Peyer's patch (tissue), 4 donors: ENCODE results near the gene ABCD2. TPM values are rescaled to one million over a fixed set of nuclear protein-coding genes. Genes with fewer than 3 reads are reported as not detected.

Experiments
- DNase-seq, 3 donors: peaks; one replicate each; pipeline ENCODE4 v3.0.0-alpha.2; 2017 to 2019
- H3K27ac ChIP-seq, 4 donors: fragments of 200-600 bp; sonication (generic); one replicate each; pipeline ENCODE4 v1.5.1; 2016 to 2019
- H3K27me3 ChIP-seq, 2 donors: fragments of 200-600 bp; sonication (generic); one replicate each; pipeline ENCODE4 v1.5.1; 2019
- H3K36me3 ChIP-seq, 3 donors: fragments of 200-600 bp; sonication (generic); one replicate each; pipeline ENCODE4 v1.5.1; 2016 to 2019
- H3K4me1 ChIP-seq, 4 donors: fragments of 200-600 bp; sonication (generic); one replicate each; pipeline ENCODE4 v1.5.1; 2016 to 2019
- H3K4me3 ChIP-seq, 4 donors: fragments of 200-600 bp; sonication (generic); 1 replicate in 3 of 4; 2 replicates in 1 of 4; pipeline ENCODE4 v1.5.1; 2016 to 2019; ENCODE audit warnings: mild to moderate bottlenecking in 1 of 4
- H3K9me3 ChIP-seq, 4 donors: fragments of 200-600 bp; sonication (generic); one replicate each; pipeline ENCODE4 v1.5.1; 2016 to 2019; ENCODE audit warnings: mild to moderate bottlenecking in 1 of 4
- CTCF ChIP-seq, 6 experiments: fragments of 450-650 bp in 4 of 6; fragments of 200-600 bp in 2 of 6; sonication (generic) in 1 of 6; IDR thresholded peaks; one replicate each; pipeline ENCODE4 v1.5.1; 2017 to 2019; ENCODE audit warnings: antibody characterized with exemption in 6 of 6, mild to moderate bottlenecking in 3 of 6, moderate library complexity in 1 of 6
- POLR2A ChIP-seq, 2 donors: fragments of 450-650 bp; IDR thresholded peaks; one replicate each; pipeline ENCODE4 v1.5.1; 2017; ENCODE audit warnings: antibody characterized with exemption in 2 of 2, mild to moderate bottlenecking in 2 of 2, moderate library complexity in 2 of 2
- total RNA-seq, 4 donors: library from RNA; depleted of rRNA; stranded (reverse); fragments of >200 nt; gene quantifications; one replicate each; pipeline ENCODE4 v1.1.0, GENCODE V29; 2016

ABCD2 gene
- total RNA-seq, 4 donors from 2014 or later, result 0.54 to 1.7 (median 0.88) TPM; not detected in 1

- no peak overlapping the region for H3K4me3 ChIP-seq
- DNase-seq, result no peak
- no peak for TF ChIP-seq POLR2A (IDR thresholded peaks at IDR 0.05)
- TF ChIP-seq CTCF (IDR thresholded peaks at IDR 0.05), result no peak
- H3K27me3 ChIP-seq, result no peaks in the 10 kb centered on the region
- H3K36me3 ChIP-seq, result no peaks in the 10 kb centered on the region
- no peaks in the 10 kb centered on the region for H3K4me1 ChIP-seq
- H3K27ac ChIP-seq, result no peak overlapping the region
- no peaks in the 10 kb centered on the region for H3K9me3 ChIP-seq
Observed at GRCh38 chr12:39574785-39575497, 44.7 kb downstream of the ABCD2 start.

- H3K27me3 ChIP-seq, result no peaks in the 10 kb centered on the region
- H3K4me3 ChIP-seq, result no peak overlapping the region
- H3K27ac ChIP-seq, result no peak overlapping the region
- no peaks in the 10 kb centered on the region for H3K9me3 ChIP-seq
- H3K4me1 ChIP-seq, result no peaks in the 10 kb centered on the region
- DNase-seq, result no peak
- no peak for TF ChIP-seq POLR2A (IDR thresholded peaks at IDR 0.05)
- TF ChIP-seq CTCF (IDR thresholded peaks at IDR 0.05), result no peak
- H3K36me3 ChIP-seq, result no peaks in the 10 kb centered on the region
Observed at GRCh38 chr12:39574378-39574777, 45.2 kb downstream of the ABCD2 start.

- no peak for DNase-seq
- TF ChIP-seq CTCF (IDR thresholded peaks at IDR 0.05) (no peak), POLR2A (IDR thresholded peaks at IDR 0.05) (no peak)
- Histone ChIP-seq H3K27ac (no peak overlapping the region), H3K36me3 (no peaks in the 10 kb centered on the region), H3K4me3 (no peak overlapping the region), H3K27me3 (no peaks in the 10 kb centered on the region), H3K9me3 (no peaks in the 10 kb centered on the region), H3K4me1 (no peaks in the 10 kb centered on the region)
Observed at GRCh38 chr12:39573971-39574370, 45.6 kb downstream of the ABCD2 start.

GRCh38 chr12:39572551-39572950 is 47.1 kb downstream of the ABCD2 start:
- Histone ChIP-seq H3K4me3 (no peak overlapping the region), H3K36me3 (no peaks in the 10 kb centered on the region), H3K9me3 (no peaks in the 10 kb centered on the region), H3K27ac (no peak overlapping the region), H3K4me1 (no peaks in the 10 kb centered on the region), H3K27me3 (no peaks in the 10 kb centered on the region)
- no peak for DNase-seq
- TF ChIP-seq CTCF (IDR thresholded peaks at IDR 0.05) (no peak), POLR2A (IDR thresholded peaks at IDR 0.05) (no peak)

- no peak overlapping the region for H3K4me3 ChIP-seq
- no peak for DNase-seq
- H3K9me3 ChIP-seq, result no peaks in the 10 kb centered on the region
- no peak for TF ChIP-seq POLR2A (IDR thresholded peaks at IDR 0.05)
- TF ChIP-seq CTCF (IDR thresholded peaks at IDR 0.05), result no peak
- H3K36me3 ChIP-seq, result no peaks in the 10 kb centered on the region
- H3K27me3 ChIP-seq, result no peaks in the 10 kb centered on the region
- no peaks in the 10 kb centered on the region for H3K4me1 ChIP-seq
- H3K27ac ChIP-seq, result no peak overlapping the region
Observed at GRCh38 chr12:39571351-39571750, 48.3 kb downstream of the ABCD2 start.
